Lung (tissue), 12 donors: ENCODE measurements around the gene HNF4A. TPM values are rescaled to one million over a fixed set of nuclear protein-coding genes. Genes with fewer than 3 reads are reported as not detected.
A peak's percentile ranks its signal among the peaks of the same experiment; 100 is the strongest.

Source experiments
- ATAC-seq: fragments of 200-7000 bp; cut with Tn5 transposase; one replicate; pipeline ENCODE4 v1.9.1; 2020; ENCODE audit warnings: moderate number of reproducible peaks; ENCODE audit not compliant: insufficient read depth, low FRiP score
- DNase-seq, 3 donors: peaks; one replicate each; pipeline ENCODE4 v3.0.0-alpha.2; 2013 to 2017
- H3K27ac ChIP-seq, 2 donors: one replicate each; pipeline ENCODE4 v1.5.1; 2013; ENCODE audit warnings: mild to moderate bottlenecking in 2 of 2, moderate library complexity in 2 of 2, control low read depth in 1 of 2, inconsistent platforms in 1 of 2, low read depth in 1 of 2, low read length in 1 of 2
- H3K27me3 ChIP-seq, 3 donors: one replicate each; pipeline ENCODE4 v1.5.1; 2013; ENCODE audit warnings: low read length in 2 of 3; ENCODE audit not compliant: control insufficient read depth in 3 of 3, insufficient read depth in 3 of 3
- H3K36me3 ChIP-seq, 4 donors: one replicate each; pipeline ENCODE4 v1.5.1; 2013; ENCODE audit warnings: low read length in 4 of 4, mild to moderate bottlenecking in 1 of 4, moderate library complexity in 1 of 4; ENCODE audit not compliant: control insufficient read depth in 4 of 4, insufficient read depth in 4 of 4
- H3K4me1 ChIP-seq, 5 donors: one replicate each; pipeline ENCODE4 v1.5.1; 2013; ENCODE audit warnings: low read length in 5 of 5, mild to moderate bottlenecking in 2 of 5, moderate library complexity in 1 of 5; ENCODE audit not compliant: control insufficient read depth in 5 of 5, insufficient read depth in 5 of 5
- H3K4me3 ChIP-seq: one replicate; pipeline ENCODE4 v1.5.1; 2013; ENCODE audit warnings: mild to moderate bottlenecking, control low read depth, moderate library complexity
- H3K9ac ChIP-seq, 2 donors: one replicate each; pipeline ENCODE4 v1.5.1; 2013; ENCODE audit warnings: low read length in 2 of 2, control low read depth in 1 of 2; ENCODE audit not compliant: insufficient read depth in 1 of 2
- H3K9me3 ChIP-seq, 4 donors: one replicate each; pipeline ENCODE4 v1.5.1; 2013; ENCODE audit warnings: low read length in 3 of 4, mild to moderate bottlenecking in 1 of 4, moderate library complexity in 1 of 4; ENCODE audit not compliant: control insufficient read depth in 4 of 4, insufficient read depth in 3 of 4
- WGBS, 2 donors: extraction: QIAGEN DNeasy Blood & Tissue Kit; methylation state at CpG; one replicate each; pipeline ENCODE4 v1.1.7; 2013; 5-methylcytosine and 5-hydroxymethylcytosine counted together
- polyA plus RNA-seq, 2 donors: library from polyadenylated mRNA; stranded (reverse); fragments of 200-250 nt; gene quantifications; one replicate each; pipeline ENCODE4 v1.2.1, GENCODE V29; 2013
- total RNA-seq, 2 donors: library from RNA; depleted of rRNA in 1 of 2; stranded (reverse); fragments of >200 nt in 1 of 2; gene quantifications; one replicate each; pipeline ENCODE4 v1.2.1, GENCODE V29; 2014 to 2021
- TF ChIP-seq, protein P1 (sequence below): IDR thresholded peaks from 2 replicates; pipeline ENCODE4 v1.5.1; 2012; ENCODE audit warnings: mild to moderate bottlenecking; ENCODE audit errors: control extremely low read depth, extremely low read depth
- donor health status: control.
- donor health status: control.
- donor health status: Bipolar disorder and iron deficiency.
- donor health status: healthy.
- donor health status: DM: yes; HTN: yes; CAD: no.

Gene HNF4A
- total and polyA plus RNA-seq, 4 donors: 0.14 to 1.3 (median 0.41) TPM

DNA sequence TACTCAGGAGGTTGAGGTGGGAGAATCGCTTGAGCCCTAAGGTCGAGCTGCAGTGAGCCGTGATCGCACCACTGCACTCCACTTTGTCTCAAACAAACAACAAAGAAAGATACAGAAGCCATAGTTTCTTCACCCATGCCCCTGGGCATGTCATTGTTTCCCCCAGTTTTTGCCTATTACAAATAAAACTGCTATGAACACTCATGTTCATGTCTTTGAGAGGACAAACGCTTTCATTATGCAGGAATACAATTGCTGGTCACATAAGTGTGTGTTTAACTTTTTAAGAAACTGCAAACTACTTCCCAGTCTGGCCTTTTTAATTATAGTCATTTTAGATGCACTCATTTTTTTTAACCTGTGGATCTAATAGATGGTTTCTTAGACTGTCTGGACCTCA, 108.0 kb downstream of the HNF4A start:
- no peak overlapping the region for H3K27ac ChIP-seq
- H3K9me3 ChIP-seq: no peaks in the 10 kb centered on the region
- H3K36me3 ChIP-seq: no peaks in the 10 kb centered on the region
- TF ChIP-seq, protein P1, sequence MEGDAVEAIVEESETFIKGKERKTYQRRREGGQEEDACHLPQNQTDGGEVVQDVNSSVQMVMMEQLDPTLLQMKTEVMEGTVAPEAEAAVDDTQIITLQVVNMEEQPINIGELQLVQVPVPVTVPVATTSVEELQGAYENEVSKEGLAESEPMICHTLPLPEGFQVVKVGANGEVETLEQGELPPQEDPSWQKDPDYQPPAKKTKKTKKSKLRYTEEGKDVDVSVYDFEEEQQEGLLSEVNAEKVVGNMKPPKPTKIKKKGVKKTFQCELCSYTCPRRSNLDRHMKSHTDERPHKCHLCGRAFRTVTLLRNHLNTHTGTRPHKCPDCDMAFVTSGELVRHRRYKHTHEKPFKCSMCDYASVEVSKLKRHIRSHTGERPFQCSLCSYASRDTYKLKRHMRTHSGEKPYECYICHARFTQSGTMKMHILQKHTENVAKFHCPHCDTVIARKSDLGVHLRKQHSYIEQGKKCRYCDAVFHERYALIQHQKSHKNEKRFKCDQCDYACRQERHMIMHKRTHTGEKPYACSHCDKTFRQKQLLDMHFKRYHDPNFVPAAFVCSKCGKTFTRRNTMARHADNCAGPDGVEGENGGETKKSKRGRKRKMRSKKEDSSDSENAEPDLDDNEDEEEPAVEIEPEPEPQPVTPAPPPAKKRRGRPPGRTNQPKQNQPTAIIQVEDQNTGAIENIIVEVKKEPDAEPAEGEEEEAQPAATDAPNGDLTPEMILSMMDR: no peak
- no peak for ATAC-seq
- H3K4me1 ChIP-seq: peaks cover 0 to 2% (median 0%) of the 10 kb centered on the region in 5 donors
- no peaks in the 10 kb centered on the region for H3K27me3 ChIP-seq
- DNase-seq: no peak
- H3K4me3 ChIP-seq: no peak overlapping the region
- 77 to 84% methylated on average over 5 of the region's 5 CpGs for WGBS, 2 donors
- H3K9ac ChIP-seq: no peak overlapping the region

DNA sequence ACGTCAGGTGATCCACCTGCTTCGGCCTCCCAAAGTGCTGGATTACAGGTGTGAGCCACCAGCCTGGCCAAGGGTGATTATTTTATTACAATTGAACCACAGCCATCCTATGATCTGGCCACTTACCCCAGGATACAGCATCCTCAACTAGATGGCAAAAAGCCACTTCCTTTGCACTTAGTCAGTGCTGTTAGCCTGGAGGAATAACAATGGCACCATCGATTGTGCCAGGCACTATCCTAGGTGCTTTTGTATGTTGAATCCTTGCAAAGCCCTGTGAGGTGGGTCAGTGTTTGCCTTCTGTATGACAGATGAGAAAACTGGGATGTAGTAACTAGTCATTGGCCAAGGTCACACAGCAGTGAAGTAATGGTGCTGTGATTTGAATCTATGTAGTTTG, 109.0 kb downstream of the HNF4A start:
- Histone ChIP-seq H3K27me3 (no peaks in the 10 kb centered on the region), H3K9me3 (no peaks in the 10 kb centered on the region), H3K9ac (no peak overlapping the region), H3K4me1 (peaks cover 0 to 2% (median 0%) of the 10 kb centered on the region in 5 donors), H3K27ac (no peak overlapping the region), H3K4me3 (no peak overlapping the region), H3K36me3 (no peaks in the 10 kb centered on the region)
- TF ChIP-seq, protein P1: no peak
- 84 to 87% methylated on average over 3 of the region's 3 CpGs for WGBS, 2 donors
- no peak for DNase-seq
- no peak for ATAC-seq

DNA sequence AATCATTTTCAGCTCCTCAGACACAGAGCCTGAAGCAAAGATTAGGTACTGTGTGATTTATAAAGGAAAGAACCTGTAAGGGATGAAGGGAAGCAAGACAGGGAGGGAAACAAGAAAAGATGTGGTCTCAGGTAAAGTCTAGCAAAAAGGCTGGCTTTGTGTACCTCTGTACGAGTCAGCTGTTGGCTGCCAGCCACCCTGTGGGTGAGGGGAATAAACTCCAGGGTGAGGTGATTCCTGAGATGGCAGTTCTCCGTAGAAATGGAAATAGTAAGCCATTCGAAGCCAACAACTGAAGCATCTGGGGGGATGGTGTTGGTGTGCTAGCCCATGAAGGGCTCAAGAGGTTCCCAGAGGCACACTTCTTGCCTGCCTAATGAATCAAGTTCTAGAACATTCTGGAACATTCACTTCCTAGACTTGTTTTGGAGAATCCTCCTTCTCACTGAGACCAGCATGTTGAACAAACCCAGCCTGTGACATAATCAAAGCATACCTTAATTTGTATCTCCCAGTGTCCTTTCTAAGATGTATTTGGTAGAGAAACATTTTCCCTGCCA, 109.6 kb downstream of the HNF4A start:
- Histone ChIP-seq H3K4me1 (peaks cover 0 to 2% (median 0%) of the 10 kb centered on the region in 5 donors), H3K4me3 (no peak overlapping the region), H3K36me3 (no peaks in the 10 kb centered on the region), H3K9ac (no peak overlapping the region), H3K9me3 (no peaks in the 10 kb centered on the region), H3K27me3 (no peaks in the 10 kb centered on the region), H3K27ac (no peak overlapping the region)
- TF ChIP-seq, protein P1: no peak
- ATAC-seq: no peak
- DNase-seq: peak in 2 of 3 donors; percentile 35 to 47
- WGBS, 2 donors: 53 to 75% methylated on average over 3 of the region's 3 CpGs

DNA sequence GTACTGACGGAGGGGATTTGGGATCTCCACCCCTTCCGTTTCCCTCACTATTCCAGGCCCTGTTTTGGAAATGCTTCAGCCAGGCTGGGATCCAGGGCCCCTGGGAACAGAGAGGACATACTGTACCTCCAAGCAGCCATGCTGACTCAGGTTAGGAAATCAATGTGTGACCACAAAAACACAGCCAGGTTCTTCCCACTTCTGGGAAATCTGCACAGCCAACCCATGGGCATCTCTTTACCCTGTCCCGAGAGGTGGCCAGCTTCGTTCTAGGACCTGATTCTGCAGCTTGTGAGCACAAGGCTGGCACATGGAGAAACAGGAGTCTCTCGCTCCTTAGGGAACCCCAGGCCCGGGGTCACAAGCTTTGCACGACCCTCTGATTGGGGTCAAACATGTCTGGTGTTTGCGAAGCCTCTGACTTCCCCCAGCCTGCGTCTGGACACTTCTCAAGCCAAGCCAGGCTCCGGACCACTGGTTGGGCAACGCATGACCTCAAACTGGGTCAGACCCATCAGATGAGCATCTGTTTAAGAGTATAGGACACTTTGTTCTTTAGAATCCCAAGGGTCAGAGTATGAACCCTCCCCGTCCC, 111.9 kb downstream of the HNF4A start:
- 77 to 78% methylated on average over 12 of the region's 12 CpGs for WGBS, 2 donors
- no peak overlapping the region for H3K4me3 ChIP-seq
- no peaks in the 10 kb centered on the region for H3K9me3 ChIP-seq
- no peaks in the 10 kb centered on the region for H3K36me3 ChIP-seq
- no peak overlapping the region for H3K27ac ChIP-seq
- H3K9ac ChIP-seq: no peak overlapping the region
- TF ChIP-seq, protein P1: no peak
- no peaks in the 10 kb centered on the region for H3K27me3 ChIP-seq
- no peak for ATAC-seq
- H3K4me1 ChIP-seq: peaks cover 0 to 2% (median 0%) of the 10 kb centered on the region in 5 donors
- DNase-seq: no peak
